T-cell (primary cell): Measurements from ENCODE around the gene CYS1. TPM values are rescaled to one million over a fixed set of nuclear protein-coding genes. Genes with fewer than 3 reads are reported as not detected.

ENCODE experiments used
- ATAC-seq, 4 experiments: fragments of 200-7000 bp in 3 of 4; fragments of 150-1000 bp in 1 of 4; cut with Tn5 transposase; replicated peaks in 1 of 4; 1 replicate in 3 of 4; 2 replicates in 1 of 4; pipeline ENCODE4 v1.10.0; 2021; ENCODE audit warnings: moderate library complexity in 3 of 4, mild to moderate bottlenecking in 2 of 4, moderate number of reproducible peaks in 1 of 4
- CTCF ChIA-PET, 2 donors: fragments of 300-600 bp; sonication (Branson Sonifier 250); formaldehyde crosslinking; loops; one replicate each; lab custom pipeline; 2022; ENCODE audit warnings: antibody characterized with exemption in 2 of 2; lab: Charles Lee
- POLR2A ChIA-PET, 2 donors: fragments of 300-600 bp; sonication (Branson Sonifier 250); formaldehyde crosslinking; loops; one replicate each; lab custom pipeline; 2022; ENCODE audit warnings: antibody characterized with exemption in 2 of 2; lab: Charles Lee
- DNase-seq, 35 experiments: peaks; one replicate each; pipeline versions ENCODE4 v3.0.0 to v3.0.0-alpha.2; 2013 to 2023
- H3K27ac ChIP-seq: one replicate; pipeline ENCODE4 v1.5.1; 2013; ENCODE audit warnings: low read length
- H3K27me3 ChIP-seq, 2 experiments: replicated peaks in 1 of 2; 1 replicate in 1 of 2; 2 replicates in 1 of 2; pipeline versions ENCODE4 v1.6.1 to v1.7.0; 2013; ENCODE audit warnings: low read length in 1 of 2, mixed read lengths in 1 of 2; ENCODE audit not compliant: control insufficient read depth in 2 of 2, insufficient read depth in 2 of 2; ENCODE audit errors: extremely low read depth in 1 of 2
- H3K36me3 ChIP-seq, 2 donors: 1 replicate in 1 of 2; 2 replicates in 1 of 2; pipeline versions ENCODE4 v1.6.1 to v1.7.0; 2013; ENCODE audit warnings: low read length in 1 of 2; ENCODE audit not compliant: control insufficient read depth in 2 of 2, insufficient read depth in 1 of 2; ENCODE audit errors: extremely low read depth in 1 of 2
- H3K4me1 ChIP-seq, 2 experiments: 1 replicate in 1 of 2; 2 replicates in 1 of 2; pipeline versions ENCODE4 v1.6.1 to v1.7.0; 2013; ENCODE audit warnings: low read length in 2 of 2, mixed read lengths in 1 of 2; ENCODE audit not compliant: insufficient read depth in 2 of 2, control insufficient read depth in 1 of 2; ENCODE audit errors: extremely low read depth in 1 of 2
- H3K4me3 ChIP-seq, 2 donors: 1 replicate in 1 of 2; 2 replicates in 1 of 2; pipeline versions ENCODE4 v1.5.1 to v1.7.0; 2013; ENCODE audit warnings: mild to moderate bottlenecking in 2 of 2, low read length in 1 of 2, moderate library complexity in 1 of 2; ENCODE audit not compliant: control insufficient read depth in 1 of 2; ENCODE audit errors: extremely low read depth in 1 of 2
- H3K9me3 ChIP-seq: 2 replicates; pipeline ENCODE4 v1.7.0; 2013
- H3K27ac Mint-ChIP-seq, 2 donors: one replicate each; pipeline ENCODE4 v1.8.0; 2020 to 2021; ENCODE audit warnings: mild to moderate bottlenecking in 2 of 2, mixed read lengths in 2 of 2
- H3K27me3 Mint-ChIP-seq, 2 donors: one replicate each; pipeline ENCODE4 v1.8.0; 2021 to 2022; ENCODE audit warnings: mixed read lengths in 2 of 2
- H3K36me3 Mint-ChIP-seq: one replicate; pipeline ENCODE4 v1.8.0; 2021; ENCODE audit warnings: mixed read lengths
- H3K4me1 Mint-ChIP-seq, 3 donors: one replicate each; pipeline ENCODE4 v1.8.0; 2020 to 2022; ENCODE audit warnings: mixed read lengths in 3 of 3, mild to moderate bottlenecking in 1 of 3
- H3K4me3 Mint-ChIP-seq, 3 donors: one replicate each; pipeline ENCODE4 v1.8.0; 2020 to 2022; ENCODE audit warnings: mild to moderate bottlenecking in 3 of 3, mixed read lengths in 3 of 3, moderate library complexity in 3 of 3
- H3K9me3 Mint-ChIP-seq, 3 donors: one replicate each; pipeline ENCODE4 v1.8.0; 2020 to 2022; ENCODE audit warnings: mixed read lengths in 3 of 3
- WGBS: methylation state at CpG from one replicate; pipeline ENCODE4 v1.1.5; 2013; ENCODE audit warnings: missing lambda C conversion rate; ENCODE audit not compliant: insufficient coverage; 5-methylcytosine and 5-hydroxymethylcytosine counted together
- total RNA-seq, 35 experiments: library from RNA in 6 of 35; stranded (reverse) in 6 of 35; fragments of 120-200 nt in 1 of 35; gene quantifications; one replicate each; pipeline versions ENCODE4 v1.2.1 to v1.2.4 and lab custom pipeline; 2013 to 2026

Gene CYS1
- total RNA-seq, 5 donors from 2014 or later (not counting 1 experiment from before 2014, with no cell fraction given), result not detected

GRCh38 chr2:10084223-10084865 lies 4.1 kb upstream of the CYS1 start:
- ChIA-PET POLR2A (interaction anchor here in 1 of 2 donors (0.6 kb wide), 1 partner anchor 36 kb away, joined by 5 read pairs; no protein-coding TSS in a partner anchor), CTCF (interaction anchor here in 1 of 2 donors (0.5 to 0.7 kb wide), 2 partner anchors 13 to 65 kb away, joined by 3 read pairs; no protein-coding TSS in a partner anchor)
- DNase-seq, result no peak
- Histone ChIP-seq H3K36me3 (no peaks in the 10 kb centered on the region), H3K4me1 (peaks cover 7 to 23% of the 10 kb centered on the region in 2 experiments), H3K4me3 (no peak overlapping the region), H3K27ac (no peak overlapping the region), H3K27me3 (peaks cover 3 to 72% of the 10 kb centered on the region in 2 experiments), H3K9me3 (no peaks in the 10 kb centered on the region)
- peaks cover 49 to 72% of the 10 kb centered on the region in 2 donors for H3K27me3 Mint-ChIP-seq
- peak overlapping the region in 1 of 2 donors; percentile 72 for H3K27ac Mint-ChIP-seq
- H3K4me3 Mint-ChIP-seq, result no peak overlapping the region
- no peaks in the 10 kb centered on the region for H3K36me3 Mint-ChIP-seq
- ATAC-seq, result no peak
- no peaks in the 10 kb centered on the region for H3K9me3 Mint-ChIP-seq
- 43% methylated on average over 6 of the region's 12 CpGs for WGBS
- H3K4me1 Mint-ChIP-seq, result peaks cover 7 to 12% (median 11%) of the 10 kb centered on the region in 3 donors

- H3K27me3 ChIP-seq, result peaks cover 3 to 72% of the 10 kb centered on the region in 2 experiments
- POLR2A ChIA-PET, result interaction anchor here in 1 of 2 donors (0.6 kb wide), 1 partner anchor 527 kb away, joined by 6 read pairs; no protein-coding TSS in a partner anchor
- WGBS, result 76% methylated on average over 8 of the region's 13 CpGs
- CTCF ChIA-PET, result interaction anchor here (0.5 to 1.2 kb wide), 3 partner anchors 9 to 325 kb away, joined by 3 to 6 read pairs (median 4); no protein-coding TSS in a partner anchor
- H3K27ac ChIP-seq, result no peak overlapping the region
- peaks cover 7 to 28% of the 10 kb centered on the region in 2 experiments for H3K4me1 ChIP-seq
- Mint-ChIP-seq H3K27me3 (peaks cover 54 to 75% of the 10 kb centered on the region in 2 donors), H3K36me3 (no peaks in the 10 kb centered on the region), H3K27ac (peak overlapping the region in 1 of 2 donors; percentile 8), H3K9me3 (no peaks in the 10 kb centered on the region), H3K4me3 (no peak overlapping the region), H3K4me1 (peaks cover 13 to 18% (median 14%) of the 10 kb centered on the region in 3 donors)
- H3K9me3 ChIP-seq, result no peaks in the 10 kb centered on the region
- DNase-seq, result no peak
- ATAC-seq, result no peak
- no peak overlapping the region for H3K4me3 ChIP-seq
- H3K36me3 ChIP-seq, result no peaks in the 10 kb centered on the region
Measured at GRCh38 chr2:10083692-10084211, 3.5 kb upstream of the CYS1 start.

GRCh38 chr2:10083046-10083445 lies 2.8 kb upstream of the CYS1 start:
- peaks cover 8 to 72% of the 10 kb centered on the region in 2 experiments for H3K27me3 ChIP-seq
- ChIA-PET POLR2A (interaction anchor here in 1 of 2 donors (0.6 kb wide), 1 partner anchor 527 kb away, joined by 6 read pairs; no protein-coding TSS in a partner anchor), CTCF (interaction anchor here (0.5 to 1.2 kb wide), 4 partner anchors 8 to 326 kb away, joined by 3 to 7 read pairs (median 5); no protein-coding TSS in a partner anchor)

GRCh38 chr2:10080536-10081304 lies 509 bp upstream of the CYS1 start:
- peaks cover 9 to 81% of the 10 kb centered on the region in 2 experiments for H3K27me3 ChIP-seq
- no peak overlapping the region for H3K27ac ChIP-seq
- DNase-seq (peak in 14 of 35 experiments; percentile 3 to 67 (median 21)), ATAC-seq (peak in 2 of 4 experiments; percentile 33 to 69)
- Mint-ChIP-seq H3K36me3 (no peaks in the 10 kb centered on the region), H3K4me3 (peak overlapping the region; percentile 56 to 69 (median 67)), H3K27ac (peak overlapping the region in 1 of 2 donors; percentile 15), H3K27me3 (peaks cover 64 to 81% of the 10 kb centered on the region in 2 donors), H3K9me3 (no peaks in the 10 kb centered on the region), H3K4me1 (peaks cover 13 to 18% (median 14%) of the 10 kb centered on the region in 3 donors)
- H3K36me3 ChIP-seq, result no peaks in the 10 kb centered on the region
- no peaks in the 10 kb centered on the region for H3K9me3 ChIP-seq
- ChIA-PET CTCF (interaction anchor here (0.6 to 1.4 kb wide), 5 partner anchors 8 to 1901 kb away, joined by 3 to 8 read pairs (median 4); no protein-coding TSS in a partner anchor), POLR2A (no interaction called here)
- H3K4me3 ChIP-seq, result peak overlapping the region; percentile 32 to 64
- 1% methylated on average over 15 of the region's 45 CpGs for WGBS
- peaks cover 7 to 28% of the 10 kb centered on the region in 2 experiments for H3K4me1 ChIP-seq

More at GRCh38 chr2:10083046-10083445, 2.8 kb upstream of the CYS1 start:
- no peaks in the 10 kb centered on the region for H3K36me3 ChIP-seq
- no peaks in the 10 kb centered on the region for H3K9me3 ChIP-seq
- Mint-ChIP-seq H3K4me3 (no peak overlapping the region), H3K4me1 (peaks cover 13 to 18% (median 14%) of the 10 kb centered on the region in 3 donors), H3K36me3 (no peaks in the 10 kb centered on the region), H3K9me3 (no peaks in the 10 kb centered on the region), H3K27me3 (peaks cover 59 to 80% of the 10 kb centered on the region in 2 donors), H3K27ac (no peak overlapping the region)
- no peak overlapping the region for H3K27ac ChIP-seq
- H3K4me1 ChIP-seq, result peaks cover 7 to 28% of the 10 kb centered on the region in 2 experiments
- WGBS, result 100% methylated on average over 3 of the region's 5 CpGs
- H3K4me3 ChIP-seq, result no peak overlapping the region
- ATAC-seq (no peak), DNase-seq (no peak)

GRCh38 chr2:10079266-10079869 lies 843 bp downstream of the CYS1 start:
- peaks cover 13 to 18% (median 14%) of the 10 kb centered on the region in 3 donors for H3K4me1 Mint-ChIP-seq
- WGBS, result 1% methylated on average over 52 of the region's 53 CpGs
- Histone ChIP-seq H3K27me3 (peaks cover 11 to 81% of the 10 kb centered on the region in 2 experiments), H3K4me3 (peak overlapping the region in 1 of 2 donors; percentile 2), H3K4me1 (peaks cover 7 to 28% of the 10 kb centered on the region in 2 experiments), H3K36me3 (no peaks in the 10 kb centered on the region), H3K27ac (no peak overlapping the region), H3K9me3 (no peaks in the 10 kb centered on the region)
- peak in 6 of 35 experiments; percentile 4 to 34 (median 14) for DNase-seq
- H3K36me3 Mint-ChIP-seq, result no peaks in the 10 kb centered on the region
- peak; percentile 62 to 69 (median 66) for ATAC-seq
- ChIA-PET POLR2A (no interaction called here), CTCF (interaction anchor here in 1 of 2 donors (1.1 kb wide), 1 partner anchor 356 kb away, joined by 6 read pairs; no protein-coding TSS in a partner anchor)
- H3K27ac Mint-ChIP-seq, result no peak overlapping the region
- H3K27me3 Mint-ChIP-seq, result peaks cover 58 to 82% of the 10 kb centered on the region in 2 donors
- no peaks in the 10 kb centered on the region for H3K9me3 Mint-ChIP-seq
- peak overlapping the region; percentile 66 to 86 (median 79) for H3K4me3 Mint-ChIP-seq
